GM23338 (cell line): ENCODE data around the gene DGKK. TPM values are rescaled to one million over a fixed set of nuclear protein-coding genes. Genes with fewer than 3 reads are reported as not detected.

Experiments used
- CREB1 ChIP-seq: fragments of 250-450 bp; sonication (Bioruptor Pico); IDR thresholded peaks from 2 replicates; pipeline ENCODE4 v1.5.0; 2020; ENCODE audit warnings: low read depth, mild to moderate bottlenecking, moderate library complexity
- ETS1 ChIP-seq: IDR thresholded peaks from 2 replicates; pipeline ENCODE4 v1.6.1; 2016; ENCODE audit warnings: antibody characterized with exemption
- EZH2 ChIP-seq: fragments of 200-600 bp; sonication (generic); IDR thresholded peaks from one replicate; pipeline ENCODE4 v1.8.0; 2017; ENCODE audit warnings: antibody characterized with exemption, mild to moderate bottlenecking, low read depth; ENCODE audit not compliant: unreplicated experiment
- EZH2phosphoT487 ChIP-seq: fragments of 200-600 bp; sonication (generic); IDR thresholded peaks from one replicate; pipeline ENCODE4 v1.8.1; 2018; ENCODE audit warnings: antibody characterized with exemption; ENCODE audit not compliant: unreplicated experiment
- JUNB ChIP-seq: IDR thresholded peaks from one replicate; pipeline ENCODE4 v1.6.1; 2016; ENCODE audit warnings: antibody characterized with exemption; ENCODE audit not compliant: unreplicated experiment
- POLR2AphosphoS5 ChIP-seq: IDR thresholded peaks from 2 replicates; pipeline ENCODE4 v1.6.1; 2016; ENCODE audit warnings: antibody characterized with exemption, low read depth
- STAT1 ChIP-seq: IDR thresholded peaks from one replicate; pipeline ENCODE4 v1.6.1; 2016; ENCODE audit warnings: antibody characterized with exemption; ENCODE audit not compliant: unreplicated experiment
- ZNF331 ChIP-seq: fragments of 250-450 bp; sonication (Bioruptor Pico); IDR thresholded peaks from 2 replicates; pipeline ENCODE4 v1.5.0; 2020; ENCODE audit warnings: low read depth, mild to moderate bottlenecking, moderate library complexity
- polyA plus RNA-seq: library from polyadenylated mRNA; unstranded; fragments of >200 nt; fragmentation: Nextera tagmentation; extraction: Ambion mirVana; gene quantifications from 2 replicates; pipeline ENCODE4 v1.2.1, GENCODE V29; 2016
- total RNA-seq: library from RNA; depleted of rRNA; stranded (reverse); fragments of >200 nt; shearing (Covaris generic); gene quantifications from 2 replicates; pipeline ENCODE4 v1.2.3, GENCODE V29; 2014
- TF ChIP-seq, protein P1 (sequence below): fragments of 250-450 bp; sonication (Bioruptor Pico); IDR thresholded peaks from 2 replicates; pipeline ENCODE4 v1.5.0; 2020; ENCODE audit warnings: mild to moderate bottlenecking, moderate library complexity
- TF ChIP-seq, protein P2 (sequence below), 2 experiments: fragments of 200-600 bp in 1 of 2; sonication (generic) in 1 of 2; conservative IDR thresholded peaks; 2 replicates each; pipeline versions ENCODE4 v1.5.1 to v1.6.1; 2016 to 2017; ENCODE audit warnings: antibody characterized with exemption in 2 of 2, low read depth in 2 of 2, mild to moderate bottlenecking in 2 of 2, moderate library complexity in 1 of 2
- TF ChIP-seq, protein P3 (sequence below): IDR thresholded peaks from one replicate; pipeline ENCODE4 v1.6.1; 2018; ENCODE audit warnings: antibody characterized with exemption; ENCODE audit not compliant: unreplicated experiment

DGKK gene
- total and polyA plus RNA-seq, 2 experiments from 2014 or later = 2.1 to 8.9 TPM

DNA sequence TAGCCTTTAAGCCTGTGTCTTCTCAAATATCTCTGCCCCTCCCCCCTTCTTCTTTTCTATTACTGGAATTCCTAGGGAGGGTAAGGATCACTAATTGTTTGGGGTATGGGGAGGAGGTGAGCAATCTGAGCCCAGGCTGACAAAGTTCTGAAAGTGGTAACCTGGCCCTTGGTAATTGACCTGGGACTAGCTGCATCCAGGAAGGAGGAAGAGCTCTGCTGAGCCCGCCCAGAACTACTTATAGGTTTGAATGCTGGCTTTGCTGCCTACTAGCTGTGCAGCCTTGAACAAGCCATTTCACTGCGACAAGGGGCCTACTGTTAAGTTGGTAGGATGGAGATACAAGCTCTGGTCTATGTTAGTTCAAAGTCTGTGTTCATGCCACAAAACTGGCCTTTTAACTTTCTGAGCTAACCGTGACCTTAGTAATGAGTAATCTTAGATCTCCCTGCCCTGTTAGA is 37.8 kb downstream of the DGKK start (continued):
- TF ChIP-seq, protein P1, sequence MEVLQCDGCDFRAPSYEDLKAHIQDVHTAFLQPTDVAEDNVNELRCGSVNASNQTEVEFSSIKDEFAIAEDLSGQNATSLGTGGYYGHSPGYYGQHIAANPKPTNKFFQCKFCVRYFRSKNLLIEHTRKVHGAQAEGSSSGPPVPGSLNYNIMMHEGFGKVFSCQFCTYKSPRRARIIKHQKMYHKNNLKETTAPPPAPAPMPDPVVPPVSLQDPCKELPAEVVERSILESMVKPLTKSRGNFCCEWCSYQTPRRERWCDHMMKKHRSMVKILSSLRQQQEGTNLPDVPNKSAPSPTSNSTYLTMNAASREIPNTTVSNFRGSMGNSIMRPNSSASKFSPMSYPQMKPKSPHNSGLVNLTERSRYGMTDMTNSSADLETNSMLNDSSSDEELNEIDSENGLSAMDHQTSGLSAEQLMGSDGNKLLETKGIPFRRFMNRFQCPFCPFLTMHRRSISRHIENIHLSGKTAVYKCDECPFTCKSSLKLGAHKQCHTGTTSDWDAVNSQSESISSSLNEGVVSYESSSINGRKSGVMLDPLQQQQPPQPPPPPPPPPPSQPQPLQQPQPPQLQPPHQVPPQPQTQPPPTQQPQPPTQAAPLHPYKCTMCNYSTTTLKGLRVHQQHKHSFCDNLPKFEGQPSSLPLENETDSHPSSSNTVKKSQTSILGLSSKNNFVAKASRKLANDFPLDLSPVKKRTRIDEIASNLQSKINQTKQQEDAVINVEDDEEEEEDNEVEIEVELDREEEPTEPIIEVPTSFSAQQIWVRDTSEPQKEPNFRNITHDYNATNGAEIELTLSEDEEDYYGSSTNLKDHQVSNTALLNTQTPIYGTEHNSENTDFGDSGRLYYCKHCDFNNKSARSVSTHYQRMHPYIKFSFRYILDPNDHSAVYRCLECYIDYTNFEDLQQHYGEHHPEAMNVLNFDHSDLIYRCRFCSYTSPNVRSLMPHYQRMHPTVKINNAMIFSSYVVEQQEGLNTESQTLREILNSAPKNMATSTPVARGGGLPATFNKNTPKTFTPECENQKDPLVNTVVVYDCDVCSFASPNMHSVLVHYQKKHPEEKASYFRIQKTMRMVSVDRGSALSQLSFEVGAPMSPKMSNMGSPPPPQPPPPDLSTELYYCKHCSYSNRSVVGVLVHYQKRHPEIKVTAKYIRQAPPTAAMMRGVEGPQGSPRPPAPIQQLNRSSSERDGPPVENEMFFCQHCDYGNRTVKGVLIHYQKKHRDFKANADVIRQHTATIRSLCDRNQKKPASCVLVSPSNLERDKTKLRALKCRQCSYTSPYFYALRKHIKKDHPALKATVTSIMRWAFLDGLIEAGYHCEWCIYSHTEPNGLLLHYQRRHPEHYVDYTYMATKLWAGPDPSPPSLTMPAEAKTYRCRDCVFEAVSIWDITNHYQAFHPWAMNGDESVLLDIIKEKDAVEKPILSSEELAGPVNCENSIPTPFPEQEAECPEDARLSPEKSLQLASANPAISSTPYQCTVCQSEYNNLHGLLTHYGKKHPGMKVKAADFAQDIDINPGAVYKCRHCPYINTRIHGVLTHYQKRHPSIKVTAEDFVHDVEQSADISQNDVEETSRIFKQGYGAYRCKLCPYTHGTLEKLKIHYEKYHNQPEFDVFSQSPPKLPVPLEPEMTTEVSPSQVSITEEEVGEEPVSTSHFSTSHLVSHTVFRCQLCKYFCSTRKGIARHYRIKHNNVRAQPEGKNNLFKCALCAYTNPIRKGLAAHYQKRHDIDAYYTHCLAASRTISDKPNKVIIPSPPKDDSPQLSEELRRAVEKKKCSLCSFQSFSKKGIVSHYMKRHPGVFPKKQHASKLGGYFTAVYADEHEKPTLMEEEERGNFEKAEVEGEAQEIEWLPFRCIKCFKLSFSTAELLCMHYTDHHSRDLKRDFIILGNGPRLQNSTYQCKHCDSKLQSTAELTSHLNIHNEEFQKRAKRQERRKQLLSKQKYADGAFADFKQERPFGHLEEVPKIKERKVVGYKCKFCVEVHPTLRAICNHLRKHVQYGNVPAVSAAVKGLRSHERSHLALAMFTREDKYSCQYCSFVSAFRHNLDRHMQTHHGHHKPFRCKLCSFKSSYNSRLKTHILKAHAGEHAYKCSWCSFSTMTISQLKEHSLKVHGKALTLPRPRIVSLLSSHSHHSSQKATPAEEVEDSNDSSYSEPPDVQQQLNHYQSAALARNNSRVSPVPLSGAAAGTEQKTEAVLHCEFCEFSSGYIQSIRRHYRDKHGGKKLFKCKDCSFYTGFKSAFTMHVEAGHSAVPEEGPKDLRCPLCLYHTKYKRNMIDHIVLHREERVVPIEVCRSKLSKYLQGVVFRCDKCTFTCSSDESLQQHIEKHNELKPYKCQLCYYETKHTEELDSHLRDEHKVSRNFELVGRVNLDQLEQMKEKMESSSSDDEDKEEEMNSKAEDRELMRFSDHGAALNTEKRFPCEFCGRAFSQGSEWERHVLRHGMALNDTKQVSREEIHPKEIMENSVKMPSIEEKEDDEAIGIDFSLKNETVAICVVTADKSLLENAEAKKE (CRISPR knock-in tag) = no peak
- TF ChIP-seq CREB1 (CRISPR knock-in tag) (no peak), EZH2 (no peak), ZNF331 (CRISPR knock-in tag) (no peak), STAT1 (no peak), JUNB (no peak), EZH2phosphoT487 (no peak), POLR2AphosphoS5 (no peak), ETS1 (no peak)
- TF ChIP-seq, protein P2, sequence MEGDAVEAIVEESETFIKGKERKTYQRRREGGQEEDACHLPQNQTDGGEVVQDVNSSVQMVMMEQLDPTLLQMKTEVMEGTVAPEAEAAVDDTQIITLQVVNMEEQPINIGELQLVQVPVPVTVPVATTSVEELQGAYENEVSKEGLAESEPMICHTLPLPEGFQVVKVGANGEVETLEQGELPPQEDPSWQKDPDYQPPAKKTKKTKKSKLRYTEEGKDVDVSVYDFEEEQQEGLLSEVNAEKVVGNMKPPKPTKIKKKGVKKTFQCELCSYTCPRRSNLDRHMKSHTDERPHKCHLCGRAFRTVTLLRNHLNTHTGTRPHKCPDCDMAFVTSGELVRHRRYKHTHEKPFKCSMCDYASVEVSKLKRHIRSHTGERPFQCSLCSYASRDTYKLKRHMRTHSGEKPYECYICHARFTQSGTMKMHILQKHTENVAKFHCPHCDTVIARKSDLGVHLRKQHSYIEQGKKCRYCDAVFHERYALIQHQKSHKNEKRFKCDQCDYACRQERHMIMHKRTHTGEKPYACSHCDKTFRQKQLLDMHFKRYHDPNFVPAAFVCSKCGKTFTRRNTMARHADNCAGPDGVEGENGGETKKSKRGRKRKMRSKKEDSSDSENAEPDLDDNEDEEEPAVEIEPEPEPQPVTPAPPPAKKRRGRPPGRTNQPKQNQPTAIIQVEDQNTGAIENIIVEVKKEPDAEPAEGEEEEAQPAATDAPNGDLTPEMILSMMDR (conservative IDR thresholded peaks at IDR 0.05; ENCODE audit: low read depth in 2 of 2) = no peak
- TF ChIP-seq, protein P3, sequence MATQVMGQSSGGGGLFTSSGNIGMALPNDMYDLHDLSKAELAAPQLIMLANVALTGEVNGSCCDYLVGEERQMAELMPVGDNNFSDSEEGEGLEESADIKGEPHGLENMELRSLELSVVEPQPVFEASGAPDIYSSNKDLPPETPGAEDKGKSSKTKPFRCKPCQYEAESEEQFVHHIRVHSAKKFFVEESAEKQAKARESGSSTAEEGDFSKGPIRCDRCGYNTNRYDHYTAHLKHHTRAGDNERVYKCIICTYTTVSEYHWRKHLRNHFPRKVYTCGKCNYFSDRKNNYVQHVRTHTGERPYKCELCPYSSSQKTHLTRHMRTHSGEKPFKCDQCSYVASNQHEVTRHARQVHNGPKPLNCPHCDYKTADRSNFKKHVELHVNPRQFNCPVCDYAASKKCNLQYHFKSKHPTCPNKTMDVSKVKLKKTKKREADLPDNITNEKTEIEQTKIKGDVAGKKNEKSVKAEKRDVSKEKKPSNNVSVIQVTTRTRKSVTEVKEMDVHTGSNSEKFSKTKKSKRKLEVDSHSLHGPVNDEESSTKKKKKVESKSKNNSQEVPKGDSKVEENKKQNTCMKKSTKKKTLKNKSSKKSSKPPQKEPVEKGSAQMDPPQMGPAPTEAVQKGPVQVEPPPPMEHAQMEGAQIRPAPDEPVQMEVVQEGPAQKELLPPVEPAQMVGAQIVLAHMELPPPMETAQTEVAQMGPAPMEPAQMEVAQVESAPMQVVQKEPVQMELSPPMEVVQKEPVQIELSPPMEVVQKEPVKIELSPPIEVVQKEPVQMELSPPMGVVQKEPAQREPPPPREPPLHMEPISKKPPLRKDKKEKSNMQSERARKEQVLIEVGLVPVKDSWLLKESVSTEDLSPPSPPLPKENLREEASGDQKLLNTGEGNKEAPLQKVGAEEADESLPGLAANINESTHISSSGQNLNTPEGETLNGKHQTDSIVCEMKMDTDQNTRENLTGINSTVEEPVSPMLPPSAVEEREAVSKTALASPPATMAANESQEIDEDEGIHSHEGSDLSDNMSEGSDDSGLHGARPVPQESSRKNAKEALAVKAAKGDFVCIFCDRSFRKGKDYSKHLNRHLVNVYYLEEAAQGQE = no peak
